Left hindlimb (tissue), 1 donor: ENCODE data around the gene SERPINB10.

Source experiments
- DNase-seq: peaks from one replicate; pipeline ENCODE4 v3.0.0-alpha.2; 2018

Gene SERPINB10

DNA sequence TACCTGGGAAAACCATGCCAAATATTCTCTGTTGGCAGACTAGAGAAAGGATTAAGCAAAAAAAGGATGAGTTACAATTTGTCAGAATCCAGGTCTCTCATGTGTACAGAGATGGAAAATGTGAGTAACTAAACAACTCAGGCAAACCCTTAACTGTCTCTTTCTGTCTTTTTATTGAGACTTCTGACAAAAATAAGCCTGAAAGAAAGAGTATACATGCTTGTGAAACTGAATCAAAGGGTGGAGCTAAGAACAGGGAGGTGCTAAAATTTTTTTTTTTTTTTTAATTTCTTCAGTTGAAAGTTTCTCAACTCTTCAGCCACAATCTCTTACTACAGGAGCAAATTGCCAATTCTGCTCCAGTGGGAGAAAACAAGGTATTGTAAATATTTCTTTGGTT, at the start of gene SERPINB10:
Gene SERPINB10, plus strand, starts transcription at position 295 of the 400 bp plus-strand sequence. CDS start 7,553 bp downstream, outside the sequence.
- no peak for DNase-seq

DNA sequence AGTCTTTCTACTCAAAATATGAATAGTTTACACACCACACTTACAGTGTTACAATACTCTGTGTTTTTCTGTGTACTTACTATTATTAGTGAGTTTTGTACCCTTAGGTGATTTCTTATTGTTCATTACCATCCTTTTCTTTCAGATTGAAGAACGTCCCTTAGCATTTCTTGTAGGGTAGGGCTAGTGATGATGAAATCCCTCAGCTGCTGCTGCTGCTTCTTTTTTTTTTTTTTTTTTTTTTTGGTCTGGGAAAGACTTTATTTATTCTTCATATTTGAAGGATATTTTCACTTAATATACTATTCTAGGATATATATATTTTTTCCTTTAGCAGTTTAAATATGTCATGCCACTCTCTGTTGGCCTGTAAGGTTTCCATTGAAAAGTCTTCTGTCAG, 49.3 kb upstream of the SERPINB10 start:
- DNase-seq: no peak

DNA sequence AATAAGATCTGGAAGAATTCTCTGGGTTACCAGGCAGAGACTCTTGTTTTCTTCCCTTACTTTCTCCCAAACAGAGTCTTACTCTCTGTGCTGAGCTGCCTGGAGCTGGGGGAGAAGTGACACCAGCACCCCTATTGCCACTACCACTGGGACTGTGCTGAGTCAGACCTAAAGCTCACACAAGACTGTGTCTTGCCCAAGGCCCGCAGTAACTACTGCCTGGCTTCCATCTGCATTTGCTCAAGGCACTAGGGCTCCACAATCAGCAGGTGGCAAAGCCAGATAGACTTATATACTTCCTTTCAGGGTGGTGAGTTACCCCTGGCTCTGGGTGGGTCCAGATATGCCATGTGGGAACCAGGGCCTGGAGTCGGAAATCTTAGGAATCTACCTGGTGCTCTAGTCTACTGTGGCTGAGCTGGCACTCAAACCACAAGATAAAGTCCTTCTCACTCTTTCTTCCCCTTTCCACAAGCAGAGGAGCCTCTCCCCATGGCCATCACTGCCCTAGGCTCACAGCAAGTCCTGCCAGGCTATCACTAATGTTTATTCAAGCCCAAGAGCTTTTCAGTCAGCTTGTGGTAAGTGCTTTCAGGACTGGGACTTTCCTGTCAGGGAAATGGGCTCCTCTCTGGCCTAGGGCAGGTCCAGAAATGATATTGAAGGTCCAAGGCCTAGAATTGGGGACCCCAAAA, 47.8 kb upstream of the SERPINB10 start:
- DNase-seq: no peak

DNA sequence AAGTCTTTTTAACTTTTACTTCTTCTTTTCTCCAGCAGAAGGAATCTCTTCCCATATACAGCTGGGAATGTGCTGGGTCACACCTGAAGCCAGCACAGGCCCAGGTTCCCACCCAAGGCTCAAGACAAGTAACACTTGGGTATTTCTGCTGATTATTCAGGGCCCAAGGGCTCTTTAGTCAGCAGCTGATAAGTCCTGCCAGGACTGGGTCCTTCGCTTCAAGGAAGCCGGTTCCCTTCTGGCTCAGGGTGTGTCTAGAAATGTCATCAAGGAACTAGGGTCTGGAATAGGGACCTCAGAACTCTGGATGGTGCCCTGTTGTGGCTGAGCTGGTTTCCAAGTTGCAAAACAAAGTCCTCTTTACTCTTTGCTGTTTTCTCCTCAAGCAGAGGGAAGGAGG, 47.2 kb upstream of the SERPINB10 start:
- DNase-seq: no peak

DNA sequence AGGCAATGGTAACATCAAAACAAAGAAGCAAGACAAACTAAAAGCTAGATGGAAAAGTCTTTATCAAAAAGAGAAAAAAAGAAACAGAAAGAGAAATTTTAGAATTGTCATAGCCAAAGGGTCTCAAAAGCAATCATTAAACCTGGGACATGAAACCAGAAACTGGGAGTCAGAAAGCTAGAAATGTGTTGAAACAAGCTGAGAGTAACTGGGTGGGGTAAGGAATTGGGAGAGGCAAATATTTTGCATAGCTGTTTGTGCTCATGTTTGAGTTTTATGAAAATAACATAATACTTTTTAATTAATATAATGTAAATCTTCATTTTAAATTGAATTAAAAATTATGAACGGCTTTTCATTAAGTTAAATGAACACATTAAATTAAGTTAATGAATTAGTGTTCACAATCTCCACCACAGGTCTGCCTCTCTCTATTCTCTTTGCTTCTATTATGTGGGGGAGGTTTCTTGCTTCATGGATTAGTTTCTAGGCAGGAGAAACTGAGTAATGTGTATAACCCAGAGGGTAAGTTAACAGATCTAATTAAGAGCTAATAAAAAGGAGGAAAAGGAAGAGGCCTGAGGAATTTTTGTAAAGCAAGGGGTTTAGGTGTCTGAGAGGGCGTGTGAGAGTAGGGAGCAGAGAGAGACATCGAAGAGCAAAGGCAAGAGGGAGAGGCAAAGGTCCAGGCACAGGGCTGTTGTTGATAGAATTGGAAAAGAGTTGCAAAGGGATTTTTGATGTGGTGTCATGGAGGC, 40.2 kb upstream of the SERPINB10 start:
- DNase-seq: no peak

DNA sequence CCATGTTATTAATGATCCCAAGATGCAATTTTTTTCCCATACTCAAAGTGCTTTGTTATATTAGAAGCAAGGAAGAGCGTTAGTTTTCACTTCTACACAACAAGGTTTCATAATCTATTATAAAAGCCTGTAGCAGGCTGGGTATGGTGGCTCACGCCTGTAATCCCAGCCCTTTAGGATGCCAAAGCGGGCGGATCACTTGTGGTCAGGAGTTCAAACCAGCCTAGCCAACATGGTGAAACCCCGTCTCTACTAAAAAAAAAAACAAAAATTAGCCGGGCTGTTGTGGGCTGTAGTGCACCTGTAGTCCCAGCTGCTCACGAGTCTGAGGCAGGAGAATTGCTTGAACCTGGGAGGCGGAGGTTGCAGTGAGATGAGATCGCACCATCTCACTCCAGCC, 39.2 kb upstream of the SERPINB10 start:
- no peak for DNase-seq

DNA sequence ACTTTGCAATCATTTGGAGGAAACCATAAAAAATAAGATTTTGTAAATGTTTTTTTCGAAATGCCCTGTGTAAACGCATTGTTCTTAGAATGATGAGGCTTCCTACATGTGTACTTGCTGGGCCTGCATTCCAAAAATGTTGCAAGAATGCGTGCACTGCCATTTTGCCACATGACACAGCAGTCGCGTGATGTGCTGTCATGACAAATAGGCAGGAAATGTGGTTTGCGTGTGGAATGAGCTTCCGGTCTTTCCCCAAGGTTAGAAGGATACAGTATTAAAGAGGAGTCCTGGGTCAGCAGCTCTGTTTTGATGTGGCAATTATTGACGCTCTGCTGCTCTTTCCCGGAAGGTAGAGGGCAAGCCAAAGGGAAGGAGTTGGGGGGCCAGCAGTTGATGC, 38.4 kb upstream of the SERPINB10 start:
- DNase-seq: no peak

DNA sequence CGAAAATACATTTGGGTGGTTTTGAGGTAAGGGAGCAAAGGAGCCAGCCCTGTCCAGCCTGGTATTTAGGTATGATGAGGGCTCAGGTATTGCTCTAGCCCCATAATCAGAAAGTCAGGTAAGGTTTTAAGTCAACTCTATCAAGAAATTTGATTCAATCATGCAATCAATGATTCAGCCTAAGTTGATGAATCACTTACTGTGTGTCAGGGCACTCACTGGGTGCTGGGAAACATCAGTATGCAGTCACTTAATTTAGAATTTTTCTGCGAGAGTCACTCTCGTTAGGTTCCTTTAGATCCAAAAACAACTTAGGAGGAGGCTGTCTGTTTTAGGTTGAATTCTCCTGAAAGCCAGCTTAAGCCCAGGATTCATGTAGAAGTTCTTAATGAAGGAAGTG, 37.9 kb upstream of the SERPINB10 start:
- no peak for DNase-seq

GRCh38 chr18:63871836-63872235, 35.9 kb upstream of the SERPINB10 start:
- no peak for DNase-seq

GRCh38 chr18:63872586-63872985, 35.2 kb upstream of the SERPINB10 start:
- DNase-seq: no peak

DNA sequence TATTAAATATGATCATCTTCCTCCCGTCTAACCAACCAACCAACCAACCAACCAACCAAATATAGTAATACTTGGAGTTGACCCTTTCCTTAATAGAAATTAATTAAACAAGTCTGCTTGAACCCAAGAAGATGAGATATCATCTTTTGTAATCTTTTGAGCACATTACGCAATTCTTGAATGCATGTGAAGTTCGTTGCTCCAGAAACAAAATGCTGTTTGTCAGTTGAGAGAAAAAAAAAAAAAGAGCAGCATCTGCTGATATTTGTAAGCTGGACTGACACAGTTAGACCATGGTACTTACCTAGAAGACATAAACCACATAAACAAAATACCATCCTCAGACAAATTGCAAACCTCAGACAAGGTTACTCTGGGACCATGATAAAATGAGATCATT, 29.4 kb upstream of the SERPINB10 start:
- no peak for DNase-seq

DNA sequence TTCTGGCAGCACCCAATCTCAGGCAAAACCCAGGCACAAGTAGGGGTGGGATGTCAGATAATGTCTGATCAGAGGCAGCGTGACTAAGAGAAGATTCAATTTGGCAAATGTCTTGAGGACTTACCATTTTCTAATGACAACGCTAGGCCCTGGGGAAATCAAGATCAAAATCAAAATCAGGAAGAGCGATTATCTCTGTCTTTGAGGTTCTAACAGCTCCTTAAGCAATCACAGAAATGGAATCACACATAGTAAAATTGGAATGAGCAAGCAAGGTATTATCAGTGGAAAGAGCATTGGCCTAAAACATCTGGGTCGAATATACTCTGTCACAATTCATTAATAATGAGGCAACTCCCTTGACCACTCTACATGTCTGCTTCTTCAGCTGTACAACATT, 28.8 kb upstream of the SERPINB10 start:
- DNase-seq: no peak

- DNase-seq: no peak
Observed at GRCh38 chr18:63879709-63880108, 28.0 kb upstream of the SERPINB10 start.

GRCh38 chr18:63881851-63882250, 25.9 kb upstream of the SERPINB10 start:
- no peak for DNase-seq

GRCh38 chr18:63882333-63883141, 25.2 kb upstream of the SERPINB10 start:
- no peak for DNase-seq

DNA sequence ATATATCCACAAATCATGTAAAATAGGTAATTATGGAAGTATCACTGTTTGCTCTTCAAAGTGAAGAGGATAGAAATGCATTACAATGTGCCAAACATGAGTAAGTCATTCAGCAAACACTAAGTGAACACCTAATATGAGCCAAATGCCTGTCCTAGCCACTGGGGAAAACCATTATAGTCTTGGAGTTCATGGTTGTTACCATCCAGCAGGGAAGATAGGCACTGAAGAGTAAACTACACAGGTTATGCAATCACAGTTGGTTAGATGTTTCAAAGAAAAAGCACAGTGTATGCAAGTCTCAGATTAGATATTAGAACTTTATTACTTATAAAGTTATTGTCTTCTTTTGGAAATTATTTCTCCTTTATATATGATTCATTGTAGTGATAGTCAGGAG, 24.1 kb upstream of the SERPINB10 start:
- no peak for DNase-seq

DNA sequence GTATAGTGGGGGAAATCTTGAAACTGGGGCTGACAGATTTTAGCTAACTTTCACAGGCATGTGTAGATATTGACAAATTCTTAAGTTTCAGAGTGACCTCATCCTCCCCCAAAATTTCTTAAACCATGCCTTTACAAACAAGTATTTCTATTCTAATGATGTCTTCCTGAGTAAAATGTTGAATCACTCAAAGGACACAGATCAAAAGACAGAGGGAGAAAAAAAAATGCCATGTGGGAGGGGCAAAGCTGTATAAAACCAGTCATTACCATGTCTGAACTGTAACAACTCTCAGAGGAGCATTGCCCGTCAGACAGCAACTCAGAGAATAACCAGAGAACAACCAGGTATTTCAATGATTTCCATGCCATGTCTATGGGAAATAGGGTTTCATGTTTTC, 20.3 kb upstream of the SERPINB10 start, which contains the start of gene SERPINB2:
Gene SERPINB2, plus strand, starts transcription at position 282 of the 400 bp plus-strand sequence. CDS start 3,740 bp downstream, outside the sequence.
- no peak for DNase-seq

- DNase-seq: no peak
Observed at GRCh38 chr18:63888470-63889190, 19.1 kb upstream of the SERPINB10 start.

GRCh38 chr18:63889626-63890025, 18.1 kb upstream of the SERPINB10 start:
- DNase-seq: no peak

DNA sequence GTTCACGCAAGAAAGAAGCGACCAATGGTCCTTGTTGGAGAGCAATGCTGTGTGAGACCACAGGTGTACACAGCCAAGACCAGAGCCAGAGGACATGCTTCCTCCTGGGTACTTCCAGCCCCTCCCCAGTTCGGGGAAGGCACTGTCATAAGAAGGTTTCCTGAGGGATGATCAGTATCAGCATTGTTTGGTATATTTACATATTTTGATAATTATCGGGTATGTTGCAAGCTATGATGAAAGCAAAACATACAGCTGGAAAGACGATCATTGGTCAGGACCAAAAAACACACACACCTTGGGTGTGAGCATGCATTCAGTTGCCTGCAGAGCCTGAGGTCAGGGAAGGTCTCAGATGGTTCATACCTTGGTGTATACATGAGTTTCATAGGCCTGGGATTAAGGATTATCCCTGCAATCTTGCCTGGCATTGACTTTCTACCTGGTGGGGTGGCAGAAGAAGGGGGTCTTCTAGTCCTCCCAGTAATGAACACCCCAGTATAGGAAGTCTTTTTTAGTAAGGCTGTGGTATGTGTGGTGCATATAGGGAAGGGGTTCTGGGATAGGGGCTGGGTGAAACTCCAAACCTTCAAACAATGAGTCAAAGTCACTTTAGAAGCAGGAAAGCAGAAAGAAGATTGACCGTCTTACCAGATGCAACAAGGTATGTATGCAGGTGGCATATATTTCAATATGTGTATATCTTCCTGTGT, 17.4 kb upstream of the SERPINB10 start:
- DNase-seq: no peak

DNA sequence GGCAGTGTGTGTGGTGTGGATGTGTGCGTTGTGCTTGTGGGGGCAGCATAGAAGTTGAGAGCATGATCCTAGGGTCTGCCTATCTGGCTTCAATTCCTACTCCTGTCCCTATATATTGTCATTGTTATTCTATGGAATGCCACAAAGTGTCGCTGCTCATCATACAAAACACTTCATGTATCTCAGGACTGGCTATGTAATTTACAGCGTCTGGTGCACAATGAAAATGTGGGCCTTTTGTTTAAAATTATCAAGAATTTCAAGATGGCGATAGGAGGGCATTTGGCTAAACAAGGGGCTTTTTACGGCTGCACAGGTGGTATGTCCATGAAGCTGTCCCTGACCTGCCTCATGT, 16.8 kb upstream of the SERPINB10 start:
- DNase-seq: no peak

GRCh38 chr18:63892566-63892965, 15.2 kb upstream of the SERPINB10 start:
- no peak for DNase-seq
